Activated naive CD8-positive, alpha-beta T cell (primary cell): ENCODE data around the gene MED13L.
A peak's percentile ranks its signal among the peaks of the same experiment; 100 is the strongest.

Experiments
- H3K27ac Mint-ChIP-seq: one replicate; pipeline ENCODE4 v1.8.0; 2021; ENCODE audit warnings: mixed read lengths
- H3K27me3 Mint-ChIP-seq: one replicate; pipeline ENCODE4 v1.8.0; 2021; ENCODE audit warnings: mixed read lengths
- H3K36me3 Mint-ChIP-seq: one replicate; pipeline ENCODE4 v1.8.0; 2021; ENCODE audit warnings: mixed read lengths
- H3K4me1 Mint-ChIP-seq: one replicate; pipeline ENCODE4 v1.8.0; 2021; ENCODE audit warnings: low read depth, mixed read lengths
- H3K4me3 Mint-ChIP-seq: one replicate; pipeline ENCODE4 v1.8.0; 2021; ENCODE audit warnings: mild to moderate bottlenecking, mixed read lengths
- H3K9me3 Mint-ChIP-seq: one replicate; pipeline ENCODE4 v1.8.0; 2021; ENCODE audit warnings: low read depth, mixed read lengths

Gene MED13L

DNA sequence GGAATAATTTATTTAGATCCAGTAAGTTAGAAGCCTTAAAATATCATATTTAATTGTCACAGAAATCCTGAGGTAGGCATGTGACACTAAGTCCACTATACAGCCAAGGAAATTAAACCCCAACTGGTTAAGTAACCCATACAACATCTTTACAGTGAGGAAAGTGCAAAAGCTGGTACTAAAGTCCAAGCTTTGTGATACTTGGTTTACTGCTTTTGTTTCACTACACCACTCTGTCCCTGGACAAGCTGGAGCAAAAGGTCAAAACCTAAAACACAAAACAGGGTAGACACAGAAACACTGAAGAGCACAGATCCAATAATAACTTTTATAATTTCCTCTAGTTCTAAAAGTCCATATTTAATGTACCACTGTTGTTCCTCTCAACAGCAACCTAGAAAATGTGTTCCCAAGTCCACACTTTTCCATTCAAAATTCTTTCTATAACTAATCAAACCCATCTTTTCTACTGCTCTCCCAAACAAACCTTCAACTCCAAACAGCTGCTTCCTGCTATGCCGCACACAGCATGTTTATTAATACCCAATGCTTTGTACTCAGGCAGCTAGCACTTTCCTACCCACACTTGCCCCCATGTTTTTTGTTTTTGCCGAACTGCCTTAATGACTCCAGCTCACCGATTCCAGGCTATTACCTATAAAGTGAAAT, 90.9 kb downstream of the MED13L start:
- Mint-ChIP-seq H3K4me3 (no peak overlapping the region), H3K4me1 (peaks cover 82% of the 10 kb centered on the region), H3K9me3 (no peaks in the 10 kb centered on the region), H3K27me3 (no peaks in the 10 kb centered on the region), H3K36me3 (peaks cover 3% of the 10 kb centered on the region), H3K27ac (peak overlapping the region; percentile 2)

DNA sequence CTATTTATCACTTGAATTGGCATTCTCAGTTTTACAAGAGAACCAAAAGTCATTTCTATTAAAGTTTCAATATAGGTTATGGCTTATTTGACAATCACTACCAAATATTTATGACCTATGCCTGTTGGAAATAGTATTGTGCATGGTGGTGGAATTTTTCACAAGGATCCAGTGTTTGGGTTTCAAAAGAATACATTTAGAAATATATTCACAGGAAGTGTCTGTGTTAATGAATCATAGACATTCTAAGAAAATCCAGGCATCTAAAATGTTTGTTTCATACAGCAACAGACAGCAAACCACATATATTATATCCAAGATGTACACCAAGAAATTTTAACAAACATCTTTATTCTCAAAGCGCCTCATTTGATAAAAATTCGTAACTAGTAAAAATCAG, 92.7 kb downstream of the MED13L start:
- Mint-ChIP-seq H3K9me3 (no peaks in the 10 kb centered on the region), H3K4me1 (peaks cover 88% of the 10 kb centered on the region), H3K36me3 (peaks cover 2% of the 10 kb centered on the region), H3K27me3 (no peaks in the 10 kb centered on the region), H3K27ac (peak overlapping the region; percentile 2), H3K4me3 (no peak overlapping the region)

DNA sequence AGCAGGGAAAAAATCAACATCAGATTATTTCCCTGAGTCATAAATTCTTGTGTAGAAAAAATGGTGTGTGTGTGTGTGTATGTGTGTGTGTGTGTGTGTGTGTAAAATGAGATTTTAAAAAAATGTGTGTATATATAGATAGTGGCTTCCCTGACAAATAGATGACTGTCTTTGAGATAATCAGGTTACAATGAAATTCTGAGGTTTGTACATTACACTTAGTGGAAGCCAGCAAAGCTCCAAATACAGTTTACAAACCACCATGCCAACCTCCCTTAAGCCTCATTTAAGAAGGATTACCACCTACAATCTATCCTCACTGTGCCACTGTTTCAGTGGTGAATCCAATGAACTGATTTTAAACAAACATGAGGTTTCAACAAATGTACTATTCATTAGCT, 93.8 kb downstream of the MED13L start:
- Mint-ChIP-seq H3K9me3 (no peaks in the 10 kb centered on the region), H3K4me3 (no peak overlapping the region), H3K27ac (no peak overlapping the region), H3K4me1 (peaks cover 83% of the 10 kb centered on the region), H3K36me3 (no peaks in the 10 kb centered on the region), H3K27me3 (no peaks in the 10 kb centered on the region)

DNA sequence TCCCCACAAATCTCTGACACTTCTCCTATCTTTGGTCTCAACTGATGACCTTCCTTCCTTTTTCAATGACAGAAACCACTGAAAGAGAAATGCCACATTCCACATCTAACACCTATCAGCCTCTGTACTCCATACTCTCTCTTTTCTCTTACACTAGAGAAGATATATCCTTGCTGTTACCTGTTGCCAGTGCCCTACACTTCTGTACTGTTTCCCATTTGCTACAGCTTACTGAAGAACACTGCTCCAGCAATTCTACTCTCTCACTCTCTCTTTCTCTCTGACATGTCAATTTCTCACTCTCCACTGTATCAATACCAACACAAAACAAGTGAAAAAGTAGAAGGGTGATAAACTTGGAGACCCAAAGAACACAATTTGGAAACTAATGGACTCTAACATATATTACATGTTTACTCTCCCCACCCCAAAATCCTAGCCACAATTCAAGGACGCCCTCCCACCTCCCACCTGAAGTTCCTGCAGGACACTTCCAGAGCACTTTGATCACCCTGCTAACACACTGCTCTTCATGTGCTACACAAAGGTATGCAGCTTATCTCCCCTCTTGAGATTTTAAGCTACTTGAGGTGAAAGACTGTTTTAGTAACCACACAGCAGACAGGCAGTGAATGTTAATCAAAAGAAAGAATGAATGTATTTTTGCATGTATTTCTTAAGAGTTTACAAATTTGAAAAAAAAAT, 95.0 kb downstream of the MED13L start:
- H3K9me3 Mint-ChIP-seq: no peaks in the 10 kb centered on the region
- no peak overlapping the region for H3K27ac Mint-ChIP-seq
- H3K27me3 Mint-ChIP-seq: no peaks in the 10 kb centered on the region
- no peak overlapping the region for H3K4me3 Mint-ChIP-seq
- H3K36me3 Mint-ChIP-seq: no peaks in the 10 kb centered on the region
- peaks cover 80% of the 10 kb centered on the region for H3K4me1 Mint-ChIP-seq

DNA sequence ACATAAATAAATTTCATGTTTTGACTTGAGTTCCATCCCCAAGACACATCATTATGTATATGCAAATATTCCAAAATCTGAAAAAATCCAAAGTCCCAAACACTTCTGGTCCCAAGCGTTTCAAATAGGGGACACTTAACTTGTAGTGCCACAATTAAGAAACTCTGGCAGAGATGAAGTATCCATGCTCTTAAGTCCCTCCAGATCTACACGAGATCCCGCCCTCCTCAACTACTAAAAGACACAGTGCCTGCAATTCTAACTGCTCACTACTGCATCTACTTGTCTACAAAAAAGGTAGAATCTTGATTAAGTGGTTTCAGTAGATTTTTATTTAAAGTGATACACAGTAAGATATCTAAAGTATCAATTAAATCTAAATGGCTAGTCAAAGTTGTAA, 97.0 kb downstream of the MED13L start:
- Mint-ChIP-seq H3K4me1 (peaks cover 75% of the 10 kb centered on the region), H3K4me3 (no peak overlapping the region), H3K9me3 (no peaks in the 10 kb centered on the region), H3K27ac (no peak overlapping the region), H3K27me3 (no peaks in the 10 kb centered on the region), H3K36me3 (no peaks in the 10 kb centered on the region)

GRCh38 chr12:116179384-116179783, 98.1 kb downstream of the MED13L start:
- H3K4me1 Mint-ChIP-seq: peaks cover 77% of the 10 kb centered on the region
- no peaks in the 10 kb centered on the region for H3K9me3 Mint-ChIP-seq

GRCh38 chr12:116177017-116177416, 100.5 kb downstream of the MED13L start:
- Mint-ChIP-seq H3K4me3 (no peak overlapping the region), H3K27me3 (no peaks in the 10 kb centered on the region), H3K36me3 (no peaks in the 10 kb centered on the region), H3K9me3 (no peaks in the 10 kb centered on the region), H3K27ac (no peak overlapping the region), H3K4me1 (peaks cover 79% of the 10 kb centered on the region)

More at GRCh38 chr12:116179384-116179783, 98.1 kb downstream of the MED13L start:
- H3K27me3 Mint-ChIP-seq: no peaks in the 10 kb centered on the region
- H3K27ac Mint-ChIP-seq: no peak overlapping the region
- H3K36me3 Mint-ChIP-seq: no peaks in the 10 kb centered on the region
- no peak overlapping the region for H3K4me3 Mint-ChIP-seq

DNA sequence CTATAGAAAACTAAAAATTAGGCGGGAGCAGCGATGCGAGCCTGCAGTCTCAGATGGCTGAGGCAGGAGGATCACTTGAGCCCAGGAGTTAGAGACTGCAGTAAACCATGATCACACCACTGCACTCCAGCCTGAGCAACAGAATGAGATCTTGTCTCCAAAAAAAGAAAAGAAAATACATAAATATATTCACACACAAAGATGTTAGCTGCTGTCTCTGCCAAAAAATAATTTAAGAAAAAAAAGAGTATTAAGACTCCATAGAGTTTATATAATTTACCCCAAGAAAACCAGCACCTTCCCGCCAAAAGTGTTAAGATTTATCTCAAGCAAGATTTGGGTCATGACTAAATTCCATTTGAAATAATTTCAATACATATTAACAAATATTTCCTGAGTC, 102.6 kb downstream of the MED13L start:
- H3K4me1 Mint-ChIP-seq: peaks cover 76% of the 10 kb centered on the region

DNA sequence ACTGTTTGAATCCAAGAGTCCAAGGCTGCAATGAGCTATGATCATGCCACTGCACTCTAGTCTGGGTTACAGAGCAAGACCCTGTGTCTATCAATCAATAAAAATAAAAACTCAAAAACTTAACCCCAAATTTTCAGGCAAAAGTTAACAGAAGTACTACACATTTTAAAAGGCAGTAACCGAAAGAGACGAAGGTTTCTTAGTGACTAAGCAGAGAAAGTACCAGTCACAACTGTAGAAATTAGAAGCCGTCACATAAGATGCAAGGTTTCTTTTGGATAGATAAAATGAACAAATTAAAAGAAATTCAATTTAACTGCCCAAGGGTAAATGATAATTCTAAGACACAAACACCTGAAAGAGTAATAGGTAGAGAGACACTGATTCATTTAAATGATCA, 103.5 kb downstream of the MED13L start:
- H3K36me3 Mint-ChIP-seq: no peaks in the 10 kb centered on the region
- no peaks in the 10 kb centered on the region for H3K27me3 Mint-ChIP-seq
- no peak overlapping the region for H3K27ac Mint-ChIP-seq
- no peak overlapping the region for H3K4me3 Mint-ChIP-seq
- H3K4me1 Mint-ChIP-seq: peaks cover 73% of the 10 kb centered on the region
- H3K9me3 Mint-ChIP-seq: no peaks in the 10 kb centered on the region

More for the DNA sequence above, 102.6 kb downstream of the MED13L start:
- Mint-ChIP-seq H3K36me3 (no peaks in the 10 kb centered on the region), H3K9me3 (no peaks in the 10 kb centered on the region), H3K27me3 (no peaks in the 10 kb centered on the region), H3K27ac (no peak overlapping the region), H3K4me3 (no peak overlapping the region)

GRCh38 chr12:116172224-116172849, 105.2 kb downstream of the MED13L start:
- Mint-ChIP-seq H3K36me3 (no peaks in the 10 kb centered on the region), H3K27ac (peak overlapping the region; percentile 85), H3K9me3 (no peaks in the 10 kb centered on the region), H3K27me3 (no peaks in the 10 kb centered on the region), H3K4me1 (peaks cover 75% of the 10 kb centered on the region), H3K4me3 (peak overlapping the region; percentile 82)

- Mint-ChIP-seq H3K9me3 (no peaks in the 10 kb centered on the region), H3K36me3 (no peaks in the 10 kb centered on the region), H3K27me3 (no peaks in the 10 kb centered on the region), H3K4me1 (peaks cover 74% of the 10 kb centered on the region), H3K4me3 (peak overlapping the region; percentile 82), H3K27ac (peak overlapping the region; percentile 85)
Measured at GRCh38 chr12:116171549-116171948, 105.9 kb downstream of the MED13L start.

- Mint-ChIP-seq H3K27me3 (no peaks in the 10 kb centered on the region), H3K36me3 (no peaks in the 10 kb centered on the region), H3K9me3 (no peaks in the 10 kb centered on the region), H3K4me1 (peaks cover 72% of the 10 kb centered on the region), H3K27ac (no peak overlapping the region), H3K4me3 (no peak overlapping the region)
Measured at GRCh38 chr12:116169071-116169470, 108.4 kb downstream of the MED13L start.

GRCh38 chr12:116166306-116166705, 111.2 kb downstream of the MED13L start:
- H3K4me3 Mint-ChIP-seq: no peak overlapping the region
- H3K27ac Mint-ChIP-seq: no peak overlapping the region
- H3K9me3 Mint-ChIP-seq: no peaks in the 10 kb centered on the region
- no peaks in the 10 kb centered on the region for H3K27me3 Mint-ChIP-seq
- H3K36me3 Mint-ChIP-seq: no peaks in the 10 kb centered on the region
- H3K4me1 Mint-ChIP-seq: peaks cover 62% of the 10 kb centered on the region

- Mint-ChIP-seq H3K9me3 (no peaks in the 10 kb centered on the region), H3K27ac (peak overlapping the region; percentile 36), H3K36me3 (no peaks in the 10 kb centered on the region), H3K4me1 (peaks cover 62% of the 10 kb centered on the region), H3K4me3 (peak overlapping the region; percentile 38), H3K27me3 (no peaks in the 10 kb centered on the region)
Measured at GRCh38 chr12:116165036-116165425, 112.5 kb downstream of the MED13L start.

GRCh38 chr12:116164250-116165035, 113.0 kb downstream of the MED13L start:
- Mint-ChIP-seq H3K9me3 (no peaks in the 10 kb centered on the region), H3K27me3 (no peaks in the 10 kb centered on the region), H3K4me3 (peak overlapping the region; percentile 38), H3K36me3 (no peaks in the 10 kb centered on the region), H3K27ac (peak overlapping the region; percentile 34), H3K4me1 (peaks cover 59% of the 10 kb centered on the region)
